GM12874 (cell line): ENCODE results near the gene SLC16A1.

Experiments used
- CTCF ChIP-seq: IDR thresholded peaks from 2 replicates; pipeline ENCODE4 v1.5.1; 2011; ENCODE audit warnings: low read depth, mild to moderate bottlenecking, control low read depth, low read length, moderate library complexity; ENCODE audit not compliant: insufficient read depth

SLC16A1 gene

GRCh38 chr1:112991402-112992120, 35.6 kb upstream of the SLC16A1 start:
- no peak for TF ChIP-seq CTCF

GRCh38 chr1:112990271-112990670, 34.3 kb upstream of the SLC16A1 start:
- no peak for TF ChIP-seq CTCF

- no peak for TF ChIP-seq CTCF
Measured at GRCh38 chr1:112988367-112988766, 32.4 kb upstream of the SLC16A1 start.

- no peak for TF ChIP-seq CTCF
Measured at GRCh38 chr1:112985123-112985522, 29.1 kb upstream of the SLC16A1 start.

GRCh38 chr1:112983537-112984131, 27.6 kb upstream of the SLC16A1 start:
- TF ChIP-seq CTCF = no peak

- no peak for TF ChIP-seq CTCF
Measured at GRCh38 chr1:112982853-112983536, 27.0 kb upstream of the SLC16A1 start.

GRCh38 chr1:112982328-112982727, 26.3 kb upstream of the SLC16A1 start:
- TF ChIP-seq CTCF = no peak
